WTC11 (cell line): ENCODE measurements around the gene ZBP1.

ENCODE experiments used
- ESRRA ChIP-seq: sonication (generic); formaldehyde crosslinking; IDR thresholded peaks from 2 replicates; pipeline ENCODE4 v1.8.1; 2022; ENCODE audit warnings: mild to moderate bottlenecking, missing genetic modification reagents, borderline replicate concordance
- ETV6 ChIP-seq: sonication (generic); formaldehyde crosslinking; IDR thresholded peaks from 2 replicates; pipeline ENCODE4 v1.8.1; 2022; ENCODE audit warnings: mild to moderate bottlenecking, missing genetic modification reagents
- MYBL2 ChIP-seq: sonication (generic); formaldehyde crosslinking; IDR thresholded peaks from 2 replicates; pipeline ENCODE4 v1.8.1; 2023; ENCODE audit warnings: mild to moderate bottlenecking, moderate library complexity, missing genetic modification reagents
- SP1 ChIP-seq: sonication (generic); formaldehyde crosslinking; conservative IDR thresholded peaks from 2 replicates; pipeline ENCODE4 v1.8.1; 2022; ENCODE audit warnings: missing genetic modification reagents
- TCF7 ChIP-seq: sonication (generic); formaldehyde crosslinking; IDR thresholded peaks from 2 replicates; pipeline ENCODE4 v1.8.0; 2022; ENCODE audit warnings: mild to moderate bottlenecking, low read depth, missing genetic modification reagents, moderate library complexity
- TF ChIP-seq, protein P1 (sequence below): fragments of 200-600 bp; IDR thresholded peaks from 2 replicates; pipeline ENCODE4 v1.8.0; 2022; ENCODE audit warnings: antibody characterized with exemption
- TF ChIP-seq, protein P2 (sequence below): sonication (generic); formaldehyde crosslinking; IDR thresholded peaks from 2 replicates; pipeline ENCODE4 v1.8.1; 2022; ENCODE audit warnings: low read depth, missing genetic modification reagents, borderline replicate concordance

DNA sequence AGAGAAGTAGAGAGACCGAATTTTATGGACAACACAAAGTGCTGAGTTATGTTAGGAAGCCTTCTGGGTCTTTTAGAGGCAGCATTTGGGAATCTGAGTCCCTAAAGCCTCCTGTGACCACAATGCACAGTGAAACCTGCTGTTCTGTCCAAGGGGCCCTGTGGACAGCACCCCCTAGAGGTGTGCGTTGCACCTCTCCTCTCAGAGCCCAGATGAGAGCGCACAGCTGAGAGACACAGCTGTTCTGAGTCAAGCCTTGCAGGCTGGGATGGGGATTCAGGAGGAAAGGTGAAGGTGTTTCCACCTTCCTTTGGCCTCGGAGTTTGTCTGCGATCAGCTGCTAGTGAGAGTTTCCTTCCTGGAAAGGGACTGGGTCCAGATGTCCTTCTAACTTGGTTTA lies 46.3 kb downstream of the ZBP1 start:
- TF ChIP-seq SP1 (CRISPR knock-in tag) (no peak), TCF7 (CRISPR knock-in tag) (no peak), ESRRA (CRISPR knock-in tag) (no peak), ETV6 (CRISPR knock-in tag) (no peak), MYBL2 (CRISPR knock-in tag) (no peak)
- TF ChIP-seq, protein P1, sequence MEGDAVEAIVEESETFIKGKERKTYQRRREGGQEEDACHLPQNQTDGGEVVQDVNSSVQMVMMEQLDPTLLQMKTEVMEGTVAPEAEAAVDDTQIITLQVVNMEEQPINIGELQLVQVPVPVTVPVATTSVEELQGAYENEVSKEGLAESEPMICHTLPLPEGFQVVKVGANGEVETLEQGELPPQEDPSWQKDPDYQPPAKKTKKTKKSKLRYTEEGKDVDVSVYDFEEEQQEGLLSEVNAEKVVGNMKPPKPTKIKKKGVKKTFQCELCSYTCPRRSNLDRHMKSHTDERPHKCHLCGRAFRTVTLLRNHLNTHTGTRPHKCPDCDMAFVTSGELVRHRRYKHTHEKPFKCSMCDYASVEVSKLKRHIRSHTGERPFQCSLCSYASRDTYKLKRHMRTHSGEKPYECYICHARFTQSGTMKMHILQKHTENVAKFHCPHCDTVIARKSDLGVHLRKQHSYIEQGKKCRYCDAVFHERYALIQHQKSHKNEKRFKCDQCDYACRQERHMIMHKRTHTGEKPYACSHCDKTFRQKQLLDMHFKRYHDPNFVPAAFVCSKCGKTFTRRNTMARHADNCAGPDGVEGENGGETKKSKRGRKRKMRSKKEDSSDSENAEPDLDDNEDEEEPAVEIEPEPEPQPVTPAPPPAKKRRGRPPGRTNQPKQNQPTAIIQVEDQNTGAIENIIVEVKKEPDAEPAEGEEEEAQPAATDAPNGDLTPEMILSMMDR, result peak; percentile 49
- TF ChIP-seq, protein P2, sequence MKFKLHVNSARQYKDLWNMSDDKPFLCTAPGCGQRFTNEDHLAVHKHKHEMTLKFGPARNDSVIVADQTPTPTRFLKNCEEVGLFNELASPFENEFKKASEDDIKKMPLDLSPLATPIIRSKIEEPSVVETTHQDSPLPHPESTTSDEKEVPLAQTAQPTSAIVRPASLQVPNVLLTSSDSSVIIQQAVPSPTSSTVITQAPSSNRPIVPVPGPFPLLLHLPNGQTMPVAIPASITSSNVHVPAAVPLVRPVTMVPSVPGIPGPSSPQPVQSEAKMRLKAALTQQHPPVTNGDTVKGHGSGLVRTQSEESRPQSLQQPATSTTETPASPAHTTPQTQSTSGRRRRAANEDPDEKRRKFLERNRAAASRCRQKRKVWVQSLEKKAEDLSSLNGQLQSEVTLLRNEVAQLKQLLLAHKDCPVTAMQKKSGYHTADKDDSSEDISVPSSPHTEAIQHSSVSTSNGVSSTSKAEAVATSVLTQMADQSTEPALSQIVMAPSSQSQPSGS (CRISPR knock-in tag), result no peak
